ENCODE data around the gene WBP1. TPM values are rescaled to one million over a fixed set of nuclear protein-coding genes. Genes with fewer than 3 reads are reported as not detected.

The WBP1 gene
- total RNA-seq, 1 donor from 2014 or later = 38.2 TPM

GRCh38 chr2:74414881-74415761 is 43.1 kb upstream of the WBP1 start:
- Histone ChIP-seq H3K4me2 (no peak overlapping the region), H3K4me1 (no peaks in the 10 kb centered on the region), H3K27me3 (peaks cover 2% of the 10 kb centered on the region), H3K9me3 (ENCODE audit: low read depth) (no peaks in the 10 kb centered on the region), H3K36me3 (no peaks in the 10 kb centered on the region), H3F3A (ENCODE audit: low read depth) (no peaks in the 10 kb centered on the region), H3K27ac (no peak overlapping the region), H3K79me2 (ENCODE audit: low read depth) (no peaks in the 10 kb centered on the region), H3K9ac (no peak overlapping the region), H4K20me1 (ENCODE audit: low read depth) (no peaks in the 10 kb centered on the region), H2AFZ (replicated peaks) (no peak overlapping the region), H3K4me3 (no peak overlapping the region)
- Mint-ChIP-seq H3K4me3 (no peak overlapping the region), H3K9me3 (no peaks in the 10 kb centered on the region), H3K4me1 (peaks cover 3% of the 10 kb centered on the region), H3K27me3 (ENCODE audit: insufficient read depth, low read depth) (peaks cover 5% of the 10 kb centered on the region), H3K27ac (no peak overlapping the region), H3K36me3 (no peaks in the 10 kb centered on the region)
- no peak for DNase-seq (ENCODE audit: low spot score)
- TF ChIP-seq EZH2phosphoT487 (IDR thresholded peaks at IDR 0.05) (no peak), EZH2 (IDR thresholded peaks at IDR 0.05) (no peak), CTCF (IDR thresholded peaks at IDR 0.05) (no peak)

- no peaks in the 10 kb centered on the region for H3K9me3 ChIP-seq (ENCODE audit: low read depth)
- no peak overlapping the region for H3K4me2 ChIP-seq
- peaks cover 7% of the 10 kb centered on the region for H3K4me1 Mint-ChIP-seq
- H3K4me3 ChIP-seq = no peak overlapping the region
- no peaks in the 10 kb centered on the region for H4K20me1 ChIP-seq (ENCODE audit: low read depth)
- H3F3A ChIP-seq (ENCODE audit: low read depth) = peaks cover 5% of the 10 kb centered on the region
- DNase-seq (ENCODE audit: low spot score) = no peak
- H3K36me3 ChIP-seq = no peaks in the 10 kb centered on the region
- no peak overlapping the region for H3K27ac ChIP-seq
- no peak overlapping the region for H3K27ac Mint-ChIP-seq
- no peak overlapping the region for H3K9ac ChIP-seq
- H2AFZ ChIP-seq (replicated peaks) = no peak overlapping the region
- no peaks in the 10 kb centered on the region for H3K4me1 ChIP-seq
- peaks cover 7% of the 10 kb centered on the region for H3K27me3 ChIP-seq
- no peaks in the 10 kb centered on the region for H3K79me2 ChIP-seq (ENCODE audit: low read depth)
- no peak overlapping the region for H3K4me3 Mint-ChIP-seq
- no peaks in the 10 kb centered on the region for H3K9me3 Mint-ChIP-seq
- H3K36me3 Mint-ChIP-seq = no peaks in the 10 kb centered on the region
- peaks cover 5% of the 10 kb centered on the region for H3K27me3 Mint-ChIP-seq (ENCODE audit: insufficient read depth, low read depth)
- no peak for TF ChIP-seq EZH2phosphoT487 (IDR thresholded peaks at IDR 0.05)
- no peak for TF ChIP-seq EZH2 (IDR thresholded peaks at IDR 0.05)
- no peak for TF ChIP-seq CTCF (IDR thresholded peaks at IDR 0.05)
These were observed 42.4 kb upstream of the WBP1 start for GRCh38 chr2:74415762-74416395.

DNA sequence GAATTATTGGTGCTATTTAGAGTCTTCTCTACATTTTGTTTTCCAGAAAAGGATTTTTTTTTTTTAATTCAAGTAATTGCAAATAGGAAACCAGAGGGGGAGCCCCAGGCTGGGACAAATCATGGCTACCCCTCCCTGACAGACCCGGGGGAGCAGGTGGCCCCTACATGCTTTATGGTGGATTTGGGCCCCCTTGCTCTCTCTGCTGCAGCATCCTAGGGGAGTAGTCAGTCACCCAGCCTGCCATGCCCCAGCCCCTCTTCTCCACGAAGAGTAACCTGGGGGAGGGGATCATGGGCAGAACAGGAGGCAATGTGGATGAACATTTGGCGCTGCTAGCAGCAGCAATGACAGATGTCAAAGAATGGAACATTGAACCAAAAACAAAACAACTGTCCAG is 41.5 kb upstream of the WBP1 start:
- no peaks in the 10 kb centered on the region for H3K4me1 ChIP-seq
- no peak overlapping the region for H3K27ac ChIP-seq
- Mint-ChIP-seq H3K36me3 (no peaks in the 10 kb centered on the region), H3K27me3 (ENCODE audit: insufficient read depth, low read depth) (peaks cover 7% of the 10 kb centered on the region), H3K9me3 (no peaks in the 10 kb centered on the region), H3K4me3 (no peak overlapping the region), H3K4me1 (peaks cover 10% of the 10 kb centered on the region), H3K27ac (no peak overlapping the region)
- H3F3A ChIP-seq (ENCODE audit: low read depth) = peaks cover 11% of the 10 kb centered on the region
- no peaks in the 10 kb centered on the region for H3K9me3 ChIP-seq (ENCODE audit: low read depth)
- H4K20me1 ChIP-seq (ENCODE audit: low read depth) = no peaks in the 10 kb centered on the region
- H3K4me3 ChIP-seq = no peak overlapping the region
- H2AFZ ChIP-seq (replicated peaks) = no peak overlapping the region
- H3K9ac ChIP-seq = no peak overlapping the region
- H3K4me2 ChIP-seq = no peak overlapping the region
- TF ChIP-seq EZH2phosphoT487 (IDR thresholded peaks at IDR 0.05) = no peak
- no peak for TF ChIP-seq EZH2 (IDR thresholded peaks at IDR 0.05)
- no peak for TF ChIP-seq CTCF (IDR thresholded peaks at IDR 0.05)
- peaks cover 7% of the 10 kb centered on the region for H3K27me3 ChIP-seq
- H3K79me2 ChIP-seq (ENCODE audit: low read depth) = no peaks in the 10 kb centered on the region
- no peak for DNase-seq (ENCODE audit: low spot score)
- H3K36me3 ChIP-seq = no peaks in the 10 kb centered on the region
